KBM-7 (cell line): ENCODE results near the gene KRTAP10-3.
"Not testable (repeated sequence)": the region's sequence is repeated elsewhere in the genome, so short reads cannot be mapped to it uniquely, and the experiment has no call there.

Source experiments
- DNase-seq: peaks from one replicate; pipeline ENCODE4 v3.0.0-alpha.2; 2015
- in situ Hi-C: fragments of 300-500 bp; cut with MboI; formaldehyde crosslinking; loops from 2 replicates; pipeline ENCODE4 v1.14.3; 2020; ENCODE audit warnings: low sequenced_read_pairs, low pct_unique_long_range_greater_than_20kb, mixed read lengths

Gene KRTAP10-3, protein sequence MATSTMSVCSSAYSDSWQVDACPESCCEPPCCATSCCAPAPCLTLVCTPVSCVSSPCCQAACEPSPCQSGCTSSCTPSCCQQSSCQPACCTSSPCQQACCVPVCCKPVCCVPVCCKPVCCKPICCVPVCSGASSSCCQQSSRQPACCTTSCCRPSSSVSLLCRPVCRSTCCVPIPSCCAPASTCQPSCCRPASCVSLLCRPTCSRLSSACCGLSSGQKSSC

GRCh38 chr21:44558695-44559094, at the start of gene KRTAP10-3:
Gene KRTAP10-3, minus strand, starts transcription at chr21:44558795. Its CDS starts 80 bp downstream, at chr21:44558715.
- no peak for DNase-seq
- in situ Hi-C loops: loop anchor here (25.0 kb wide), 1 partner anchor 96 kb away; the partner anchor contains the start of gene LRRC3

- DNase-seq: no peak
- in situ Hi-C loops: no loop called here
Measured at GRCh38 chr21:44606495-44606894, 47.9 kb upstream of the KRTAP10-3 start.

- no peak for DNase-seq
- in situ Hi-C loops: no loop called here
Measured at GRCh38 chr21:44603911-44604310, 45.3 kb upstream of the KRTAP10-3 start.

- in situ Hi-C loops: no loop called here
Measured at GRCh38 chr21:44603109-44603875, 44.7 kb upstream of the KRTAP10-3 start.

GRCh38 chr21:44602463-44602850, 43.9 kb upstream of the KRTAP10-3 start:
- DNase-seq: no peak
- in situ Hi-C loops: no loop called here

More at GRCh38 chr21:44603109-44603875, 44.7 kb upstream of the KRTAP10-3 start:
- DNase-seq: no peak

- in situ Hi-C loops: no loop called here
Measured at GRCh38 chr21:44601596-44602462, 43.2 kb upstream of the KRTAP10-3 start.

GRCh38 chr21:44601091-44601490, 42.5 kb upstream of the KRTAP10-3 start:
- in situ Hi-C loops, DNase-seq: not testable (repeated sequence)

More at GRCh38 chr21:44601596-44602462, 43.2 kb upstream of the KRTAP10-3 start:
- no peak for DNase-seq

DNA sequence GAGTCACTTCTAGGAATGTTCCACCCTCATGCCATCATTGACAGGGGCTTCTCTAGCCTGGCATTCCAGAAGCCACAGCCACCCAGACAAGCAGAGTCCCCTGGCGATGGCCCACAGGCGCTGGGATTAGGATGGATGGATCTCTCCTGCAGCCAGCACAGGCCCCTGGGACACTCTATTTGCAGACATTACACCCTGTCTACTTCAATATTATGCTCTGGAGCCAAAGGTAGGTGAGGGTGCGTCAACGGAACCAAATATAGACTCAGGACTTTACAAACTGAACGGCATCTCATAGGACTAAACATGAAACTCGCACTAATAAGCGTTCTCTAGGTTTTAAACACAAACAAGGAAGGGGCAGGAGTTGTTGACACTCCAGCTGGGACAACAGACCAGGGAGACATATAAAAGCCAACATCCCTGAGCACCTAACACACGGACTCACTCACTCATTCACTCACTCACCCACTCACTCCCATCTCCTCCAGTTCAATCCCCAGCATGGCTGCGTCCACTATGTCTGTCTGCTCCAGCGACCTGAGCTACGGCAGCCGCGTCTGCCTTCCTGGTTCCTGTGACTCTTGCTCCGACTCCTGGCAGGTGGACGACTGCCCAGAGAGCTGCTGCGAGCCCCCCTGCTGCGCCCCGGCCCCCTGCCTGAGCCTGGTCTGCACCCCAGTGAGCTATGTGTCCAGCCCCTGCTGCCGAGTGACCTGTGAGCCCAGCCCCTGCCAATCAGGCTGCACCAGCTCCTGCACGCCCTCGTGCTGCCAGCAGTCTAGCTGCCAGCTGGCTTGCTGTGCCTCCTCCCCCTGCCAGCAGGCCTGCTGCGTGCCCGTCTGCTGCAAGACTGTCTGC, 41.8 kb upstream of the KRTAP10-3 start, which contains the start of gene KRTAP10-7:
KRTAP10-7 (plus strand) TSS at position 480 of the 861 bp plus-strand sequence; CDS start at position 505, 25 bp downstream.
- in situ Hi-C loops, DNase-seq: not testable (repeated sequence)

GRCh38 chr21:44599264-44600029, 40.9 kb upstream of the KRTAP10-3 start:
- in situ Hi-C loops: no loop called here
- DNase-seq: no peak

GRCh38 chr21:44598061-44598460, 39.5 kb upstream of the KRTAP10-3 start:
- in situ Hi-C loops: no loop called here
- DNase-seq: peak; percentile 26

GRCh38 chr21:44596068-44596725, 37.6 kb upstream of the KRTAP10-3 start:
- in situ Hi-C loops: no loop called here
- DNase-seq: no peak

DNA sequence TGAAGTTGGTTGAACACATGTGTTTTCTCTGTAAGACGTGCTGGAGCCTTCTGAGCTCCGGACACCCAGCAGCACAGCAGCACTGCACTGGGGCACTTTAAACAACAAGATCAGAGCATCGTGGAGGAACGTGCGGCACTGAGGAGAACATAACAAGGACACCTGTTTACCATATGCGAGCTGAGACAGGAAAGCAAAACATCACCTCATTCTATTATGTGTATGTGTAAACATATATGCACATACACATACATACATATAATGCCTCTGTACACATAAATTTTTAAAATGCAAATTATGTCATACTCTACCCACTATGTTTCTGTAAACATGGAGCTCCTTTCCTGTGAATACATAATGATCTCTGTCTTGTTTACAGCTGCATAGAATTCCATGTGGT, 36.9 kb upstream of the KRTAP10-3 start:
- DNase-seq: no peak
- in situ Hi-C loops: no loop called here

GRCh38 chr21:44594406-44594916, 35.9 kb upstream of the KRTAP10-3 start:
- no peak for DNase-seq
- in situ Hi-C loops: no loop called here

DNA sequence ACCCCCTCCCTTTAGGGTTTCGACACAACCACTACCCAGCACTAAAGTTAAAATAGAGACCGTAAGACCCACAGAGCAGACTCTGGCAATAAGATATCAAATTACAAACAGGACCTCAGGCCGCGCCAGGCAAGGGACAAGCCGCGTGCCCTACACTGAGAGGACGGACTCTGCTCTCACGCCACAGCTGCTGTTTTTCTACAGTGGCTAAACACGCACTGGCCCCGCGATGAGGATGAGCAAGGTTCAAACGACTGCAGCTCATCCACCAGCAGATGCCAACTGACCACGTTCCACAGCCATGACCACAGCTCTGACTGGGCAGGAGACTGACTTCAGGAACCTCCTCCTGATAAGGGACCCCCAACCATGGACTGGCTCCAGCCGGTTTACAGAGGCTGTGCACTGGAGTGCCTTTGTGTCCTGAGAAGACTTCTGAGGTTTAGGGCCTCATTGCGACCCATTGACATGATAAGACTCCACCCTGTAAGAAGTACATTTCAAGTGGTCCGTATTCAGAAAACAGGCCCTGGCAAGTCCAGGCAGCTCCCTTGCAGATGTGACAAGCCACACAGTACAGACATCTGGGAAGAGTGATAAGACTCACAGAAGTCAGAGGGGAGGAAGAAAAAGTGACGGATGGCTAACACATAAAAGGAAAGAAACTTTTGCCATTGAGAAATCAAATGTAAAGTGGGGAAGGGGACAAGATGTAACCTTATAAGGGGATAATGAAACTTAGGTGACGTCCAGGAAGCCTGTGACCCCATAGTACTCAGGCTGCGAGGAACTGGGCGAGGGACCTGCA, 35.2 kb upstream of the KRTAP10-3 start:
- peak; percentile 61 for DNase-seq
- in situ Hi-C loops: no loop called here

DNA sequence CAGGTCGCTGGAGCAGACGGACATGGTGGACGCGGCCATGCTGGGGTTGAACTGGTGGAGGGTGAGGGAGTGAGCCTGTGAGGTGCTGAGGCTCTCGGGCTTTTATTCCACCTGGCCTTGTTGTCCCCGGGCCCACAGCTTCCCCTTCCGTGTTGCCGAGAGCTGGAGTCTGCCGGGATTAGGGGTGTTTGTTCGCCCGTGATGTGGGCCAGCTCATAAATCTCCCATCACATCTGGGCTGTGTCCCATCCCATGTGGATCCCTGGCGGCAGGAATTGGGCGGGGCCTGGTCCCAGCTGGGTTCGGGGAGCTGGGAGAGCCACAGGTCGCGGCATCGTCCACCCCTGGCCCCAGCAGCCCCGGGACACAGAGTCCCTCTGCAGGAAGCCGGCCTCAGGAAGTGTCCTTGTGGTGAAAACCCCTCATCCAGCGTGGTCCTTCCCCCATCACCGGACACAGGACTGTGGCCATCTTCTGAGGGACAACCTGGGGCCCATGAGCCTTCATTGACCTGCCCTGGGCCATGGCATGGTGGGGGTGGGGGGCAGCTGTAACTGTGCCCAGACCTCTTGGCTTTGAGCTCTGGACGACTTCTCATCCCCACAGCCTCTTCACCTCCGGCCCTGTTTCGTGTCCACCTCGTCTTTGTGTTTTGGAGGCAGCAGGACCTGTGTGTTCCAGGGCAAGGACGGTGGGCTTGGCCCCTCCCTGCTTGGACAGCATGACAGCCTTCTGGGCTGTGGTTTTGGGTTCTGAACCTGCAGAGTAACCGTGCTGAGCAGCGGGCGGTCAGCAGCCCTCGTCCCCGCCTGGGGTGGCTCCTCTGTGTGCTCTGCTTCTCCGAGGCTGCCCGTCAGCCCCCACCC, 34.1 kb upstream of the KRTAP10-3 start, which contains the start of gene KRTAP10-6:
KRTAP10-6 (minus strand) TSS at position 60 of the 866 bp plus-strand sequence; CDS start at position 39, 21 bp downstream.
- in situ Hi-C loops: no loop called here

More for the DNA sequence above, 34.1 kb upstream of the KRTAP10-3 start, which contains the start of gene KRTAP10-6:
- no peak for DNase-seq
